H1 (cell line): ENCODE data around the gene TUBGCP5. TPM values are rescaled to one million over a fixed set of nuclear protein-coding genes. Genes with fewer than 3 reads are reported as not detected.

Experiments used
- CTCF ChIA-PET: fragments of 300-600 bp; sonication (Branson Sonifier 250); formaldehyde crosslinking; loops from one replicate; lab custom pipeline; 2021; ENCODE audit not compliant: partially characterized antibody; lab: Charles Lee
- POLR2A ChIA-PET: fragments of 300-600 bp; sonication (Branson Sonifier 250); formaldehyde crosslinking; loops from one replicate; lab custom pipeline; 2021; ENCODE audit warnings: inconsistent platforms; ENCODE audit not compliant: partially characterized antibody; lab: Charles Lee
- DNase-seq, 2 experiments: peaks; one replicate each; pipeline versions ENCODE4 v3.0.0 to v3.0.0-alpha.2; 2010 to 2022; ENCODE audit warnings: low spot score in 2 of 2, low read depth in 1 of 2, mixed read lengths in 1 of 2
- FAIRE-seq: peaks from 2 replicates; lab custom pipeline; 2011; peaks lifted over from hg19 to GRCh38; lab: Jason Lieb, UNC
- H2AFZ ChIP-seq: 2 replicates; pipeline ENCODE4 v1.8.1; 2012; ENCODE audit warnings: low read length, inconsistent platforms
- H2AK5ac ChIP-seq: 2 replicates; pipeline ENCODE4 v1.6.1; 2013; ENCODE audit warnings: low read depth, low read length
- H2BK120ac ChIP-seq: replicated peaks from 2 replicates; pipeline ENCODE3; 2013; ENCODE audit warnings: low read depth, low read length, inconsistent platforms
- H2BK12ac ChIP-seq: 2 replicates; pipeline ENCODE4 v1.6.1; 2013; ENCODE audit warnings: low read depth, low read length
- H2BK15ac ChIP-seq: 2 replicates; pipeline ENCODE4 v1.6.1; 2013; ENCODE audit warnings: low read length
- H2BK20ac ChIP-seq: 2 replicates; pipeline ENCODE4 v1.6.1; 2013; ENCODE audit warnings: low read length
- H2BK5ac ChIP-seq: 2 replicates; pipeline ENCODE4 v1.6.1; 2013; ENCODE audit warnings: low read depth, low read length
- H3K14ac ChIP-seq: 2 replicates; pipeline ENCODE4 v1.6.1; 2013; ENCODE audit warnings: inconsistent platforms; ENCODE audit not compliant: insufficient read length
- H3K18ac ChIP-seq: 2 replicates; pipeline ENCODE4 v1.6.1; 2013; ENCODE audit warnings: low read length; ENCODE audit errors: extremely low read depth
- H3K23ac ChIP-seq: 2 replicates; pipeline ENCODE4 v1.6.1; 2013; ENCODE audit warnings: inconsistent platforms; ENCODE audit not compliant: insufficient read length
- H3K23me2 ChIP-seq: 2 replicates; pipeline ENCODE4 v1.6.1; 2013; ENCODE audit warnings: low read depth, low read length
- H3K27ac ChIP-seq: 2 replicates; pipeline ENCODE4 v1.6.1; 2011; ENCODE audit warnings: low read depth, low read length, inconsistent platforms
- H3K27me3 ChIP-seq, 4 experiments: replicated peaks in 1 of 4; 1 replicate in 1 of 4; 2 replicates in 3 of 4; pipeline versions ENCODE4 v1.6.1 to v1.8.1; 2011 to 2013; ENCODE audit warnings: low read length in 3 of 4, mild to moderate bottlenecking in 3 of 4, inconsistent platforms in 2 of 4, mixed read lengths in 2 of 4, moderate library complexity in 1 of 4; ENCODE audit not compliant: control insufficient read depth in 3 of 4, insufficient read depth in 3 of 4; ENCODE audit errors: extremely low read depth in 1 of 4
- H3K36me3 ChIP-seq, 4 experiments: 2 replicates each; pipeline versions ENCODE4 v1.6.1 to v1.8.1; 2011 to 2013; ENCODE audit warnings: mild to moderate bottlenecking in 4 of 4, low read length in 3 of 4, moderate library complexity in 2 of 4, control low read depth in 1 of 4, inconsistent platforms in 1 of 4; ENCODE audit not compliant: insufficient read depth in 4 of 4, control insufficient read depth in 2 of 4
- H3K4ac ChIP-seq: replicated peaks from 2 replicates; pipeline ENCODE3; 2013; ENCODE audit warnings: low read length, low read depth, mixed read lengths, inconsistent platforms; ENCODE audit not compliant: insufficient read length
- H3K4me1 ChIP-seq, 4 experiments: replicated peaks in 1 of 4; 1 replicate in 1 of 4; 2 replicates in 3 of 4; pipeline versions ENCODE4 v1.6.1 to v1.8.1; 2011 to 2013; ENCODE audit warnings: low read length in 3 of 4, inconsistent platforms in 2 of 4, mixed read lengths in 1 of 4; ENCODE audit not compliant: insufficient read depth in 4 of 4, control insufficient read depth in 3 of 4
- H3K4me2 ChIP-seq, 2 experiments: 2 replicates each; pipeline versions ENCODE4 v1.6.1 to v1.8.1; 2011 to 2013; ENCODE audit warnings: low read depth in 2 of 2, low read length in 2 of 2, control low read depth in 1 of 2, inconsistent platforms in 1 of 2, mild to moderate bottlenecking in 1 of 2; ENCODE audit not compliant: insufficient read depth in 1 of 2
- H3K4me3 ChIP-seq, 4 experiments: fragments of 200-600, 300-600 bp in 1 of 4; sonication (generic), shearing (Covaris generic), sonication (Bioruptor Twin) in 1 of 4; 2 replicates each; pipeline versions ENCODE4 v1.5.1 to v1.8.1; 2011 to 2016; ENCODE audit warnings: low read length in 4 of 4, low read depth in 3 of 4, control low read depth in 2 of 4, inconsistent platforms in 2 of 4, mild to moderate bottlenecking in 2 of 4, mixed read lengths in 1 of 4, moderate library complexity in 1 of 4; ENCODE audit not compliant: insufficient read depth in 2 of 4; ENCODE audit errors: extremely low read depth in 1 of 4
- H3K56ac ChIP-seq: replicated peaks from 2 replicates; pipeline ENCODE3; 2013; ENCODE audit warnings: low read depth, mild to moderate bottlenecking, mixed read lengths, low read length, inconsistent platforms; ENCODE audit not compliant: insufficient read length
- H3K79me1 ChIP-seq: 2 replicates; pipeline ENCODE4 v1.6.1; 2013; ENCODE audit warnings: low read depth, low read length, control low read depth
- H3K79me2 ChIP-seq, 2 experiments: 2 replicates each; pipeline versions ENCODE4 v1.6.1 to v1.8.1; 2012 to 2013; ENCODE audit warnings: low read length in 2 of 2, mild to moderate bottlenecking in 2 of 2, inconsistent platforms in 1 of 2; ENCODE audit not compliant: insufficient read depth in 2 of 2, control insufficient read depth in 1 of 2
- H3K9ac ChIP-seq, 4 experiments: replicated peaks in 1 of 4; 1 replicate in 1 of 4; 2 replicates in 3 of 4; pipeline versions ENCODE4 v1.6.1 to v1.8.1; 2011 to 2013; ENCODE audit warnings: low read depth in 3 of 4, low read length in 3 of 4, control low read depth in 2 of 4, mild to moderate bottlenecking in 2 of 4, moderate library complexity in 2 of 4, inconsistent platforms in 1 of 4; ENCODE audit errors: extremely low read depth in 1 of 4
- H3K9me3 ChIP-seq, 2 experiments: 2 replicates each; pipeline versions ENCODE4 v1.6.1 to v1.8.1; 2012 to 2013; ENCODE audit warnings: mild to moderate bottlenecking in 2 of 2, moderate library complexity in 2 of 2, control low read depth in 1 of 2, inconsistent platforms in 1 of 2, low read depth in 1 of 2, low read length in 1 of 2, mixed read lengths in 1 of 2; ENCODE audit not compliant: insufficient read depth in 2 of 2
- H4K20me1 ChIP-seq, 2 experiments: replicated peaks in 1 of 2; 2 replicates each; pipeline versions ENCODE3 to v1.8.1; 2011 to 2013; ENCODE audit warnings: inconsistent platforms in 2 of 2, low read length in 2 of 2, mild to moderate bottlenecking in 1 of 2; ENCODE audit not compliant: insufficient read depth in 2 of 2, control insufficient read depth in 1 of 2
- H4K5ac ChIP-seq: 2 replicates; pipeline ENCODE4 v1.6.1; 2013; ENCODE audit warnings: low read length, low read depth, mixed read lengths, inconsistent platforms; ENCODE audit not compliant: insufficient read length
- H4K8ac ChIP-seq: 2 replicates; pipeline ENCODE4 v1.8.0; 2013; ENCODE audit warnings: mild to moderate bottlenecking, moderate library complexity, low read length, inconsistent platforms; ENCODE audit not compliant: insufficient read depth; ENCODE audit errors: extremely low read depth
- H4K91ac ChIP-seq: replicated peaks from 2 replicates; pipeline ENCODE3; 2013; ENCODE audit warnings: low read length, mixed read lengths, inconsistent platforms; ENCODE audit not compliant: insufficient read length
- WGBS, 2 experiments: shearing (Covaris generic) in 1 of 2; methylation state at CpG; one replicate each; pipeline versions ENCODE4 v1.1.6 to v1.1.7; 2013 to 2015; ENCODE audit warnings: low lambda C conversion rate in 2 of 2, mixed read lengths in 2 of 2, inconsistent platforms in 1 of 2, low coverage in 1 of 2, missing lambda C conversion rate in 1 of 2; ENCODE audit not compliant: insufficient replicate concordance in 2 of 2, insufficient coverage in 1 of 2, insufficient read length in 1 of 2; ENCODE audit errors: extremely low coverage in 1 of 2, missing lambda C conversion rate in 1 of 2; 5-methylcytosine and 5-hydroxymethylcytosine counted together
- polyA plus RNA-seq, 7 experiments: library from polyadenylated mRNA; depleted of rRNA in 3 of 7; stranded (reverse) in 5 of 7; unstranded in 2 of 7; fragments of >200 nt in 5 of 7; fragments of 200-250 nt in 2 of 7; gene quantifications; 1 replicate in 5 of 7; 2 replicates in 1 of 7; 4 replicates in 1 of 7; pipeline versions ENCODE4 v1.2.1 to v1.2.3, GENCODE V29; 2011 to 2013; ENCODE audit warnings: missing spikeins in 2 of 7, mixed read lengths in 2 of 7
- total RNA-seq: library from RNA; stranded (reverse); fragmentation: NEBNext Ultra II Directional; extraction: Animal tissue kit (Norgen Biotek cat#: 25700); gene quantifications from 2 replicates; pipeline ENCODE4 v1.2.1, GENCODE V29; 2021
- TF ChIP-seq, protein P1 (sequence below): IDR thresholded peaks from 2 replicates; pipeline ENCODE4 v1.6.1; 2012; ENCODE audit warnings: inconsistent platforms

Gene TUBGCP5
- total and polyA plus RNA-seq, 2 of the 8 experiments (the other 6 are each of a cell fraction or from before 2014, with no cell fraction given) = 6.3 to 12.5 TPM

GRCh38 chr15:22973987-22974386, 65.4 kb downstream of the TUBGCP5 start:
- no peaks in the 10 kb centered on the region for H3K9me3 ChIP-seq
- H3K27me3 ChIP-seq = peaks cover 2 to 13% (median 6%) of the 10 kb centered on the region in 4 experiments; a peak in 6 of 7 replicates
- peaks cover 0 to 47% of the 10 kb centered on the region in 2 experiments; a peak in 2 of 4 replicates for H3K79me2 ChIP-seq
- H2AK5ac ChIP-seq = no peak overlapping the region
- FAIRE-seq (no peak), DNase-seq (no peak)
- peaks cover 3 to 14% of the 10 kb centered on the region in 2 experiments for H4K20me1 ChIP-seq
- H3K79me1 ChIP-seq = peaks cover 4% of the 10 kb centered on the region; the same call in 1 of the 2 replicates
- no peak overlapping the region for H2BK12ac ChIP-seq
- no peak overlapping the region for H2AFZ ChIP-seq
- H3K56ac ChIP-seq = no peak overlapping the region
- no peaks in the 10 kb centered on the region for H3K36me3 ChIP-seq
- H3K14ac ChIP-seq = no peak overlapping the region
- peaks cover 0 to 4% (median 3%) of the 10 kb centered on the region in 4 experiments; a peak in 5 of 7 replicates for H3K4me1 ChIP-seq
- no peak overlapping the region for H3K27ac ChIP-seq
- no peak overlapping the region for H4K5ac ChIP-seq
- H2BK120ac ChIP-seq = no peak overlapping the region
- no peak overlapping the region for H4K91ac ChIP-seq
- no peak overlapping the region for H4K8ac ChIP-seq
- ChIA-PET CTCF (no interaction called here), POLR2A (no interaction called here)
- no peak overlapping the region for H2BK20ac ChIP-seq
- no peak overlapping the region for H2BK5ac ChIP-seq
- H3K23me2 ChIP-seq = peaks cover under 1% of the 10 kb centered on the region; the same call in 1 of the 2 replicates
- no peak overlapping the region for H2BK15ac ChIP-seq
- H3K9ac ChIP-seq = no peak overlapping the region
- no peak overlapping the region for H3K18ac ChIP-seq
- H3K23ac ChIP-seq = no peak overlapping the region
- 91% methylated on average over 4 of the region's 4 CpGs; no CpG with 5 or more reads in 1 of the 2 experiments for WGBS, 2 experiments
- H3K4ac ChIP-seq = no peak overlapping the region
- no peak overlapping the region for H3K4me3 ChIP-seq
- no peak overlapping the region for H3K4me2 ChIP-seq
- TF ChIP-seq, protein P1, sequence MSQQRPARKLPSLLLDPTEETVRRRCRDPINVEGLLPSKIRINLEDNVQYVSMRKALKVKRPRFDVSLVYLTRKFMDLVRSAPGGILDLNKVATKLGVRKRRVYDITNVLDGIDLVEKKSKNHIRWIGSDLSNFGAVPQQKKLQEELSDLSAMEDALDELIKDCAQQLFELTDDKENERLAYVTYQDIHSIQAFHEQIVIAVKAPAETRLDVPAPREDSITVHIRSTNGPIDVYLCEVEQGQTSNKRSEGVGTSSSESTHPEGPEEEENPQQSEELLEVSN = no peak
